SK-N-SH treated with all-trans-retinoic acid at 6 μM for 48 hours (cell line): ENCODE measurements around the gene SP140L.

ENCODE experiments used
- ATAC-seq: fragments of 200-7000 bp; cut with Tn5 transposase; 3 replicates; pipeline ENCODE4 v1.9.1; 2020; ENCODE audit warnings: mild to moderate bottlenecking, moderate library complexity
- ARNTL ChIP-seq: fragments of 450-650 bp; formaldehyde crosslinking; IDR thresholded peaks from 2 replicates; pipeline ENCODE4 v1.5.0; 2020; ENCODE audit warnings: low read depth, mild to moderate bottlenecking, moderate library complexity, borderline replicate concordance
- BACH2 ChIP-seq: fragments of 250-450 bp; sonication (Bioruptor Pico); IDR thresholded peaks from 2 replicates; pipeline ENCODE4 v1.9.0; 2021; ENCODE audit warnings: mild to moderate bottlenecking, borderline replicate concordance
- CSDC2 ChIP-seq: fragments of 250-450 bp; sonication (Bioruptor Pico); IDR thresholded peaks from 2 replicates; pipeline ENCODE4 v1.5.0; 2020; ENCODE audit warnings: mild to moderate bottlenecking, moderate library complexity
- ESRRG ChIP-seq: fragments of 250-450 bp; sonication (Bioruptor Pico); IDR thresholded peaks from 2 replicates; pipeline ENCODE4 v1.6.1; 2021; ENCODE audit warnings: mild to moderate bottlenecking
- GLIS3 ChIP-seq: fragments of 250-450 bp; sonication (Bioruptor Pico); IDR thresholded peaks from 2 replicates; pipeline ENCODE4 v1.5.0; 2020; ENCODE audit warnings: mild to moderate bottlenecking, moderate library complexity
- ISL1 ChIP-seq: fragments of 250-450 bp; sonication (Bioruptor Pico); IDR thresholded peaks from 2 replicates; pipeline ENCODE4 v2.1.2; 2022; ENCODE audit warnings: mild to moderate bottlenecking, moderate library complexity
- OSR1 ChIP-seq: fragments of 250-450 bp; sonication (Bioruptor Pico); IDR thresholded peaks from 2 replicates; pipeline ENCODE4 v1.8.0; 2022; ENCODE audit warnings: moderate library complexity, mild to moderate bottlenecking, inconsistent platforms
- PPARA ChIP-seq: fragments of 250-450 bp; sonication (Bioruptor Pico); IDR thresholded peaks from 2 replicates; pipeline ENCODE4 v1.5.0; 2020; ENCODE audit warnings: mild to moderate bottlenecking, borderline replicate concordance
- RARB ChIP-seq: fragments of 250-450 bp; sonication (Bioruptor Pico); IDR thresholded peaks from 2 replicates; pipeline ENCODE4 v1.8.0; 2021; ENCODE audit warnings: mild to moderate bottlenecking, moderate library complexity
- SNAI2 ChIP-seq: fragments of 250-450 bp; sonication (Bioruptor Pico); IDR thresholded peaks from 2 replicates; pipeline ENCODE4 v1.5.0; 2020; ENCODE audit warnings: mild to moderate bottlenecking, moderate library complexity
- TCF4 ChIP-seq: fragments of 250-450 bp; sonication (Bioruptor Pico); IDR thresholded peaks from 2 replicates; pipeline ENCODE4 v1.8.0; 2021; ENCODE audit warnings: mild to moderate bottlenecking, moderate library complexity, borderline replicate concordance
- TOX ChIP-seq: fragments of 250-450 bp; sonication (Bioruptor Pico); IDR thresholded peaks from 2 replicates; pipeline ENCODE4 v1.8.0; 2021; ENCODE audit warnings: mild to moderate bottlenecking, moderate library complexity, borderline replicate concordance
- ZC3H10 ChIP-seq: fragments of 250-450 bp; sonication (Bioruptor Pico); IDR thresholded peaks from 2 replicates; pipeline ENCODE4 v1.5.1; 2021; ENCODE audit warnings: mild to moderate bottlenecking, moderate library complexity
- ZFP3 ChIP-seq: fragments of 250-450 bp; sonication (Bioruptor Pico); IDR thresholded peaks from 2 replicates; pipeline ENCODE4 v1.5.0; 2020; ENCODE audit warnings: mild to moderate bottlenecking, moderate library complexity
- ZFP30 ChIP-seq: fragments of 450-650 bp; formaldehyde crosslinking; IDR thresholded peaks from 2 replicates; pipeline ENCODE4 v1.5.0; 2022; ENCODE audit warnings: mild to moderate bottlenecking, moderate library complexity
- ZNF565 ChIP-seq: fragments of 450-650 bp; formaldehyde crosslinking; conservative IDR thresholded peaks from 2 replicates; pipeline ENCODE4 v1.5.0; 2020; ENCODE audit warnings: low read depth, mild to moderate bottlenecking, moderate library complexity
- ZNF70 ChIP-seq: fragments of 450-650 bp; formaldehyde crosslinking; IDR thresholded peaks from 2 replicates; pipeline ENCODE4 v1.5.0; 2020; ENCODE audit warnings: mild to moderate bottlenecking, moderate library complexity
- ZNF8 ChIP-seq: fragments of 450-650 bp; formaldehyde crosslinking; IDR thresholded peaks from 2 replicates; pipeline ENCODE4 v1.5.0; 2020; ENCODE audit warnings: mild to moderate bottlenecking, moderate library complexity
- TF ChIP-seq, protein P1 (sequence below): fragments of 250-450 bp; sonication (Bioruptor Pico); IDR thresholded peaks from 2 replicates; pipeline ENCODE4 v1.8.0; 2020; ENCODE audit warnings: mild to moderate bottlenecking, moderate library complexity, borderline replicate concordance
- TF ChIP-seq, protein P2 (sequence below): fragments of 250-450 bp; sonication (Bioruptor Pico); IDR thresholded peaks from 2 replicates; pipeline ENCODE4 v1.5.1; 2020; ENCODE audit warnings: low read depth, mild to moderate bottlenecking, moderate library complexity
- TF ChIP-seq, protein P3 (sequence below): fragments of 250-450 bp; sonication (Bioruptor Pico); IDR thresholded peaks from 2 replicates; pipeline ENCODE4 v1.5.0; 2020; ENCODE audit warnings: mild to moderate bottlenecking, moderate library complexity
- TF ChIP-seq, protein P4 (sequence below): fragments of 250-450 bp; sonication (Bioruptor Pico); IDR thresholded peaks from 2 replicates; pipeline ENCODE4 v1.5.1; 2021; ENCODE audit warnings: mild to moderate bottlenecking, moderate library complexity
- TF ChIP-seq, protein P5 (sequence below): fragments of 250-450 bp; sonication (Bioruptor Pico); IDR thresholded peaks from 2 replicates; pipeline ENCODE4 v1.8.0; 2021; ENCODE audit warnings: low read depth, mild to moderate bottlenecking, moderate library complexity, borderline replicate concordance

The SP140L gene

DNA sequence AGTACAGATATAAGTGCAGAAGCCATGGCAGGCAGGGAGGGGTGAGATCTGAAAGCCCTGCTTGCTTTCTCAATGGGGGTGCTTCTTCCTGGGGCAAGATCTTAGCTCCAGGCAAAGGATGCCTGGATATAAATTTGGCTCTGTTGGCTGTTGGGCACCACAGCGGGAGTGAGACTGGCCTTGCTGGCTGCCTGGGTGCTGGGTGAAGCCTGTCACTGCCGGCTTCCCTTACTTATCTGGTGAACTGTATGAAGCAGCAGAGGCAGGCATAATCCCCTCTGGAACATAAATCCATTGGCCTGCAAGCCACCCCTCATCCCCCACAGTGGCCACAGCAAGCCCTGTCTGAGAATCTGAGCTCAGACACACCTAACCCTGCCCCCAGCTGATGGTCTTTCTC is 27.4 kb upstream of the SP140L start:
- TF ChIP-seq ZNF8 (CRISPR knock-in tag) (no peak), ZNF70 (CRISPR knock-in tag) (no peak), ZFP3 (CRISPR knock-in tag) (no peak), TCF4 (CRISPR knock-in tag) (no peak), SNAI2 (CRISPR knock-in tag) (no peak), PPARA (CRISPR knock-in tag) (no peak), ARNTL (CRISPR knock-in tag) (no peak), TOX (CRISPR knock-in tag) (no peak), GLIS3 (CRISPR knock-in tag) (no peak), ISL1 (CRISPR knock-in tag) (no peak), CSDC2 (CRISPR knock-in tag) (no peak)
- TF ChIP-seq, protein P1, sequence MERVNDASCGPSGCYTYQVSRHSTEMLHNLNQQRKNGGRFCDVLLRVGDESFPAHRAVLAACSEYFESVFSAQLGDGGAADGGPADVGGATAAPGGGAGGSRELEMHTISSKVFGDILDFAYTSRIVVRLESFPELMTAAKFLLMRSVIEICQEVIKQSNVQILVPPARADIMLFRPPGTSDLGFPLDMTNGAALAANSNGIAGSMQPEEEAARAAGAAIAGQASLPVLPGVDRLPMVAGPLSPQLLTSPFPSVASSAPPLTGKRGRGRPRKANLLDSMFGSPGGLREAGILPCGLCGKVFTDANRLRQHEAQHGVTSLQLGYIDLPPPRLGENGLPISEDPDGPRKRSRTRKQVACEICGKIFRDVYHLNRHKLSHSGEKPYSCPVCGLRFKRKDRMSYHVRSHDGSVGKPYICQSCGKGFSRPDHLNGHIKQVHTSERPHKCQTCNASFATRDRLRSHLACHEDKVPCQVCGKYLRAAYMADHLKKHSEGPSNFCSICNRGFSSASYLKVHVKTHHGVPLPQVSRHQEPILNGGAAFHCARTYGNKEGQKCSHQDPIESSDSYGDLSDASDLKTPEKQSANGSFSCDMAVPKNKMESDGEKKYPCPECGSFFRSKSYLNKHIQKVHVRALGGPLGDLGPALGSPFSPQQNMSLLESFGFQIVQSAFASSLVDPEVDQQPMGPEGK (CRISPR knock-in tag) = no peak
- TF ChIP-seq, protein P2, sequence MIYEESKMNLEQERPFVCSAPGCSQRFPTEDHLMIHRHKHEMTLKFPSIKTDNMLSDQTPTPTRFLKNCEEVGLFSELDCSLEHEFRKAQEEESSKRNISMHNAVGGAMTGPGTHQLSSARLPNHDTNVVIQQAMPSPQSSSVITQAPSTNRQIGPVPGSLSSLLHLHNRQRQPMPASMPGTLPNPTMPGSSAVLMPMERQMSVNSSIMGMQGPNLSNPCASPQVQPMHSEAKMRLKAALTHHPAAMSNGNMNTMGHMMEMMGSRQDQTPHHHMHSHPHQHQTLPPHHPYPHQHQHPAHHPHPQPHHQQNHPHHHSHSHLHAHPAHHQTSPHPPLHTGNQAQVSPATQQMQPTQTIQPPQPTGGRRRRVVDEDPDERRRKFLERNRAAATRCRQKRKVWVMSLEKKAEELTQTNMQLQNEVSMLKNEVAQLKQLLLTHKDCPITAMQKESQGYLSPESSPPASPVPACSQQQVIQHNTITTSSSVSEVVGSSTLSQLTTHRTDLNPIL (CRISPR knock-in tag) = no peak
- TF ChIP-seq, protein P3, sequence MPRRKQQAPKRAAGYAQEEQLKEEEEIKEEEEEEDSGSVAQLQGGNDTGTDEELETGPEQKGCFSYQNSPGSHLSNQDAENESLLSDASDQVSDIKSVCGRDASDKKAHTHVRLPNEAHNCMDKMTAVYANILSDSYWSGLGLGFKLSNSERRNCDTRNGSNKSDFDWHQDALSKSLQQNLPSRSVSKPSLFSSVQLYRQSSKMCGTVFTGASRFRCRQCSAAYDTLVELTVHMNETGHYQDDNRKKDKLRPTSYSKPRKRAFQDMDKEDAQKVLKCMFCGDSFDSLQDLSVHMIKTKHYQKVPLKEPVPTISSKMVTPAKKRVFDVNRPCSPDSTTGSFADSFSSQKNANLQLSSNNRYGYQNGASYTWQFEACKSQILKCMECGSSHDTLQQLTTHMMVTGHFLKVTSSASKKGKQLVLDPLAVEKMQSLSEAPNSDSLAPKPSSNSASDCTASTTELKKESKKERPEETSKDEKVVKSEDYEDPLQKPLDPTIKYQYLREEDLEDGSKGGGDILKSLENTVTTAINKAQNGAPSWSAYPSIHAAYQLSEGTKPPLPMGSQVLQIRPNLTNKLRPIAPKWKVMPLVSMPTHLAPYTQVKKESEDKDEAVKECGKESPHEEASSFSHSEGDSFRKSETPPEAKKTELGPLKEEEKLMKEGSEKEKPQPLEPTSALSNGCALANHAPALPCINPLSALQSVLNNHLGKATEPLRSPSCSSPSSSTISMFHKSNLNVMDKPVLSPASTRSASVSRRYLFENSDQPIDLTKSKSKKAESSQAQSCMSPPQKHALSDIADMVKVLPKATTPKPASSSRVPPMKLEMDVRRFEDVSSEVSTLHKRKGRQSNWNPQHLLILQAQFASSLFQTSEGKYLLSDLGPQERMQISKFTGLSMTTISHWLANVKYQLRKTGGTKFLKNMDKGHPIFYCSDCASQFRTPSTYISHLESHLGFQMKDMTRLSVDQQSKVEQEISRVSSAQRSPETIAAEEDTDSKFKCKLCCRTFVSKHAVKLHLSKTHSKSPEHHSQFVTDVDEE (CRISPR knock-in tag) = no peak
- no peak for ATAC-seq

DNA sequence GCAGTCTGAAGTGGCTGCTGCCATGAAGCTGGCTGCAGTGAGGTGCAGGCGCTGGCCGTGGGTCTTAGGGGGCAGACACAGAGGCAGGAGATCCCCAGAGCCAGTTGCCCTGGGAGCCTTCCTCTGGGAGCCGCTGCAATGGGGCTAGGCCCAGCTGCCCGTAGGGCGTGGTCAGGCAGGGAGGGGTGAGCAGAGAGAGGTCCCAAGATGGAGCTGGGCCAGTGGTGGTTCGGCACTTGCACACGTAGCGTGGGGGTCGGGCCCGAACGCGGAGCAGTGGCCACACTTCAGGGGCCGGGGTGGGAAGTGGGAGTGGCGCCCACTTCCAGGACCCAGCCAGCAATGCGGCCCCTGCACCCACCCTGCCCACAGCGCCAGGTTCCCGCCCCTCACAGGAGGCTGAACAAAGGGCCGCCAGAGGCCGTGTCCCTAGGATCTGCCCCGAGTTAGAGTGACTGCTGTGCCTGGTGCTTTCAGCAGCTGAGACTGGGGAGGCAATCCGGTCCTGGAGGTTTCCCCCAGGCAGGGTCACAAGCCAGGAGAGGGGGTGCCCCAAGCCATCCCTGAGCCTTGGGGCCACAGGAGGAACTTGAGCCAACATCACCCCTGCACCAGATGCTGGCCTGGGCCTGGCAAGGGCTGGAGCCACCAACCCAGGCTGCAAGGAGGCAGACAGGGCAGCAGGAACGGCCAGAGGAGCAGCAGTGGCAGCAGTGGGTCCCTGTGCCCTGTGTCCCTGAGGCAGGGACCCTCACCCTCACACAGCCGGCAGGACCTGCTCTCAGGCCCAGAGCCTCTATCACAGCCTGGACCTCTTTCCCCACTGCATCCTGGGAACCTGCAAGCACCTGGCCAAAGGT is 21.3 kb upstream of the SP140L start:
- no peak for ATAC-seq
- no peak for TF ChIP-seq CSDC2 (CRISPR knock-in tag)
- no peak for TF ChIP-seq SNAI2 (CRISPR knock-in tag)
- TF ChIP-seq, protein P1 (CRISPR knock-in tag) = no peak
- no peak for TF ChIP-seq ZNF565 (CRISPR knock-in tag)
- no peak for TF ChIP-seq OSR1 (CRISPR knock-in tag)
- TF ChIP-seq BACH2 (CRISPR knock-in tag) = no peak
- no peak for TF ChIP-seq ZFP30
- no peak for TF ChIP-seq ISL1 (CRISPR knock-in tag)
- no peak for TF ChIP-seq ZNF8 (CRISPR knock-in tag)
- TF ChIP-seq ZC3H10 (CRISPR knock-in tag) = no peak
- TF ChIP-seq PPARA (CRISPR knock-in tag) = no peak
- TF ChIP-seq, all 23 proteins: peak for 0

DNA sequence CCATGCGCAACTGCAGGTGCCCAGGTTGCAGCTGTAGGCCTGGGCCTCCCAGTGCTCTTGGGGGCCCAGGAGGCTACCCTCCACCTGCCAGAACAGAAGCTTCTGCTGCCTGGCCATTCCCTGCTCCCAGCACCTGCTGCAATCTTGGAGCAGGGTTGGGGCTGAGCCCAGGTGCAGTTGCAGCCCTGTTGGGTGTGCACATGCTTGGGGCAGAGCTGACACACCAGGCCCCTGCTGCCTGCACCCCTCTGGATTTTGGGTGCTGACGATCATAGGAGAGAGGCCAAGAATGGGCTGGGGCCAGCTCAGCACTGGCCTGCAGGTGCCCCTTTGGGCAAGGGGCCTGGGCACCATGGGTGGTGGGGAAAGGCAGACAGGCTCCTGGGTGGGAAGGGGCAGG is 20.5 kb upstream of the SP140L start:
- no peak for ATAC-seq
- no peak for TF ChIP-seq RARB (CRISPR knock-in tag)
- TF ChIP-seq, protein P4, sequence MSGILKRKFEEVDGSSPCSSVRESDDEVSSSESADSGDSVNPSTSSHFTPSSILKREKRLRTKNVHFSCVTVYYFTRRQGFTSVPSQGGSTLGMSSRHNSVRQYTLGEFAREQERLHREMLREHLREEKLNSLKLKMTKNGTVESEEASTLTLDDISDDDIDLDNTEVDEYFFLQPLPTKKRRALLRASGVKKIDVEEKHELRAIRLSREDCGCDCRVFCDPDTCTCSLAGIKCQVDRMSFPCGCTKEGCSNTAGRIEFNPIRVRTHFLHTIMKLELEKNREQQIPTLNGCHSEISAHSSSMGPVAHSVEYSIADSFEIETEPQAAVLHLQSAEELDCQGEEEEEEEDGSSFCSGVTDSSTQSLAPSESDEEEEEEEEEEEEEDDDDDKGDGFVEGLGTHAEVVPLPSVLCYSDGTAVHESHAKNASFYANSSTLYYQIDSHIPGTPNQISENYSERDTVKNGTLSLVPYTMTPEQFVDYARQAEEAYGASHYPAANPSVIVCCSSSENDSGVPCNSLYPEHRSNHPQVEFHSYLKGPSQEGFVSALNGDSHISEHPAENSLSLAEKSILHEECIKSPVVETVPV (CRISPR knock-in tag) = no peak
- no peak for TF ChIP-seq SNAI2 (CRISPR knock-in tag)
- TF ChIP-seq ZNF8 (CRISPR knock-in tag) = no peak
- TF ChIP-seq, protein P1 (CRISPR knock-in tag) = no peak
- TF ChIP-seq, protein P5, sequence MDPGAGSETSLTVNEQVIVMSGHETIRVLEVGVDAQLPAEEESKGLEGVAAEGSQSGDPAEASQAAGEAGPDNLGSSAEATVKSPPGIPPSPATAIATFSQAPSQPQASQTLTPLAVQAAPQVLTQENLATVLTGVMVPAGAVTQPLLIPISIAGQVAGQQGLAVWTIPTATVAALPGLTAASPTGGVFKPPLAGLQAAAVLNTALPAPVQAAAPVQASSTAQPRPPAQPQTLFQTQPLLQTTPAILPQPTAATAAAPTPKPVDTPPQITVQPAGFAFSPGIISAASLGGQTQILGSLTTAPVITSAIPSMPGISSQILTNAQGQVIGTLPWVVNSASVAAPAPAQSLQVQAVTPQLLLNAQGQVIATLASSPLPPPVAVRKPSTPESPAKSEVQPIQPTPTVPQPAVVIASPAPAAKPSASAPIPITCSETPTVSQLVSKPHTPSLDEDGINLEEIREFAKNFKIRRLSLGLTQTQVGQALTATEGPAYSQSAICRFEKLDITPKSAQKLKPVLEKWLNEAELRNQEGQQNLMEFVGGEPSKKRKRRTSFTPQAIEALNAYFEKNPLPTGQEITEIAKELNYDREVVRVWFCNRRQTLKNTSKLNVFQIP (CRISPR knock-in tag) = no peak
- no peak for TF ChIP-seq ARNTL (CRISPR knock-in tag)
- TF ChIP-seq GLIS3 (CRISPR knock-in tag) = no peak
- TF ChIP-seq TOX (CRISPR knock-in tag) = no peak
- TF ChIP-seq OSR1 (CRISPR knock-in tag) = no peak
- no peak for TF ChIP-seq ZC3H10 (CRISPR knock-in tag)
- no peak for TF ChIP-seq ESRRG (CRISPR knock-in tag)
